Stimulated activated CD8-positive, alpha-beta memory T cell treated with anti-CD3 and anti-CD28 coated beads, Interleukin-15, amount 100 ng/mL, for 24 hours (primary cell): ENCODE data around the gene SLA2.
"Not testable (repeated sequence)": the region's sequence is repeated elsewhere in the genome, so short reads cannot be mapped to it uniquely, and the experiment has no call there.

Source experiments
- DNase-seq: peaks from one replicate; pipeline ENCODE4 v3.0.0-alpha.2; 2020; ENCODE audit warnings: low read depth

SLA2 gene, protein sequence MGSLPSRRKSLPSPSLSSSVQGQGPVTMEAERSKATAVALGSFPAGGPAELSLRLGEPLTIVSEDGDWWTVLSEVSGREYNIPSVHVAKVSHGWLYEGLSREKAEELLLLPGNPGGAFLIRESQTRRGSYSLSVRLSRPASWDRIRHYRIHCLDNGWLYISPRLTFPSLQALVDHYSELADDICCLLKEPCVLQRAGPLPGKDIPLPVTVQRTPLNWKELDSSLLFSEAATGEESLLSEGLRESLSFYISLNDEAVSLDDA

GRCh38 chr20:36645998-36646397 is at the start of gene SLA2:
TSS of gene SLA2 (minus strand) at chr20:36646196. CDS start at chr20:36641335, 4,861 bp downstream.
- DNase-seq = peak; percentile 29

GRCh38 chr20:36695467-36695866 is 49.5 kb upstream of the SLA2 start:
- DNase-seq = not testable (repeated sequence)

DNA sequence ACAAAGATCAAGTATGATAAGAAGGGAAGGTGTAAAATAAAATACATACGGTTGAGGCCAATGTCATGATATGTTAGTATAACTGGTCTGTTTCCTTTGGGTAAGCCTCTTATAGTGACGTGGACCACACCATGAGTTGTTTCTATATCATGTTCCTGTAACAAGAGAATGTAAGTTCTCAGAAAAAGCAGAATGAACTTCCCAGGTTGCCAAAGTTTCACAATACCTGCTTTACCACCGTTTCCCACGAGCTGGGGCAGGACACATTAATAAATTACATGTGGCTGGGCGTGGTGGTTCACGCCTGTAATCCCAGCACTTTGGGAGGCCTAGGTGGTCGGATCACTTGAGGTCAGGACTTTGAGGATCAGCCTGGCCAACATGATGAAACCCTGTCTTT is 42.6 kb upstream of the SLA2 start:
- no peak for DNase-seq

GRCh38 chr20:36687850-36688249 is 41.9 kb upstream of the SLA2 start:
- DNase-seq = no peak

DNA sequence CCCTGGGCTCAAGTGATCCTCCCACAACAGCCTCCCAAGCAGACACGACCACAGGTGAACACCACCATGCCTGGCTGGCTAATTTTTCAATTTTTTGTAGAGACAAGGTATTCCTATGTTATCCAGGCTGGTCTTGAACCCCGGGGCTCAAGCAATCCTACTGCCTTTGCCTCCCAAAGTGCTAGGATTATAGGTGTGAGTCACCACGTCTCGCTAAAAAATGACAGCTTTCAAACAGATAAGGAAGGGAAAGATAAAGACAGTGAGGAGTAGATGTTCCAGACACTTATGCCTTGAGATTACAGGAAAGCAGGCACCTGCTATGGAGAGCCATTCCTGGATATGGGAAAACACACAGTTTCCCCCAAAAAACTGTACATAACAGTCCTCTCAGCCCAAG is 40.9 kb upstream of the SLA2 start:
- no peak for DNase-seq

GRCh38 chr20:36686504-36686903 is 40.5 kb upstream of the SLA2 start:
- no peak for DNase-seq

DNA sequence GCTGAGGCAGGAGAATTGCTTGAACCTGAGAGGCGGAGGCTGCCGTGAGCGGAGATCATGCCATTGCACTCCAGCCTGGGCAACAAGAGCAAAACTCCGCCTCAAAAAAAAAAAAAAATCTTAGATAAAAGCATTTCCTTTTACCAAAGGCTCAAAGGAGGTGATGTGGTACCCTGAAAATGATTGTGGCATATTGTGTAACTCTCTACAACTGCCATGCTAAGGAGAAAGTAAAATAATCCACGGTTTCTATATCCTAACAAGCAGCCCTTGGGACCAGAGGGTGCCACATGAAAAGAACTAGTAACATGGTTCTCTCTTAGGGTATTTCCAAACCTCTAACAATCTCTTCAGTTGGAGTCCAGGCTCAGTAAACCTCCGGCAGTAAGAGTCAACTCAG is 38.8 kb upstream of the SLA2 start:
- no peak for DNase-seq

DNA sequence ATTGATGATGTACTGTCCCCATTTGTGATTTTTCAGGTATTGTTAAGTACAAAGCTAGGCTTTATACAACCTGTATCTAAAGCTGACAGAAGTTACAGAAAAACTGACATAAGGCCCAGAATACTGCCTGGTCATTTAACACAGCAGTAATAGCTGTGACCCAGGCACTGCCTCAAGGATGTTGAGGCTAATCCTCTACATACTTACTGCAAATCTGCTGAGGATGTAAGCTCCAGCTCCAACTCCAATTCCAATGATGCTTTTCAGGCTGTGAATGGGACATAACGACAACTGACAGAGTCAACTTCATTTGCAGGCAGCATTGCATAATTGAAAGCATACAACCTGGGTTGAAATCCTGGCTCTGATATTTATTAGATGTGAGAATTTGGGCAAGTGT is 36.3 kb upstream of the SLA2 start:
- no peak for DNase-seq

DNA sequence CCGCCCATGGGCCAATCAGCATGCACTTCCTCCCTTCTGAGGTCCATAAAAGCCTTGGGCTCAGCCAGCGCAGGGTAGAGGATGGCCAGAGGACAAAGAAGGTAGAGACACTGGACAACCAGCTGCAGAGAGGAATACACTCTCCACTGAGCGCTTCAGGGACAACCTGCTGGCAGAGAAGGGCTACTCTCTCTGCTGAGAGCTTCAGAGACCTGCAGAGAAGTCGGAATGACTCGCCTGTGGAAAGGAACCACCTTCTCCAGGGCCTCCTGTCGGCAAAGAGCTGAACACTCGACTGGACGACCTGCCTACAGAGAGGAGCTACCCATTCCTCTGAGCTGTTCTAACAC is 31.4 kb upstream of the SLA2 start:
- DNase-seq = no peak

DNA sequence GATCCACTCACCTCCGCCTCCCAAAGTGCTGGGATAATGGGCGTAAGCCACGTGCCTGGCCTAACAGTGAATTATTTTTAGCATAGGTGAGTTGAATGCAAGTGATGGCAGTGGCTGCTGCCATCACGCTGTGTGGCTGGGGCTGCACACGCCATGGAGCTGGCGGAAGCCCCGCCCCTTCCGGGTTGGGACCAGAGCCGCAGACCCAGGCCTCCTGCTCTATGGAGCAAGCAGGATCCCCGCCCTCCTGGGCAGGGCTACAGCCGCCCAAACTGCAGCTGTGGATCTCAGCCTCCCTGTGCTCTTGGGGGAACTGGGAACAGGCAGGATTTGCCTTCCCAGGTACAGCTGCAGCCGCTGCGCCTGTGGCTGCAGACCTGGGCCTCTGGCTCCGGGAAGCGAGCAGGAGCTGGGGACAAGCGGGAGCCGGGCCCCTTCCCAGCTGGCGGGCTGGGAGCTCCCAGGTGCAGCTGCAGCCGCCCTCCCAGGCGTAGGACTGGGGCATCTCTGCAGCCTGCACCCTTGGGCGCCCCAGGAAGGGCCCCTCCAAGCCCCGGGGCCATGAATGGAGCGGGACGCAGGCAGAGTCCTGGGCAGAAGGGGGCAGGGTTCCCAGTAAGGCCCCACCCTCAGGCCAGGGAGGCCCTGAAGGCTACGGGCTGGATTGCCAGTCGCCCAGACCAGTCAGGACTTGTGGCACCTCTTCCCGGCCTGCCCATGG is 30.9 kb upstream of the SLA2 start:
- no peak for DNase-seq

- DNase-seq = not testable (repeated sequence)
Observed at GRCh38 chr20:36675545-36675944, 29.5 kb upstream of the SLA2 start.

- DNase-seq = no peak
Observed at GRCh38 chr20:36672991-36673390, 27.0 kb upstream of the SLA2 start.

GRCh38 chr20:36670665-36671357 is 24.8 kb upstream of the SLA2 start:
- no peak for DNase-seq

- DNase-seq = no peak
Observed at GRCh38 chr20:36666181-36666740, 20.3 kb upstream of the SLA2 start.

DNA sequence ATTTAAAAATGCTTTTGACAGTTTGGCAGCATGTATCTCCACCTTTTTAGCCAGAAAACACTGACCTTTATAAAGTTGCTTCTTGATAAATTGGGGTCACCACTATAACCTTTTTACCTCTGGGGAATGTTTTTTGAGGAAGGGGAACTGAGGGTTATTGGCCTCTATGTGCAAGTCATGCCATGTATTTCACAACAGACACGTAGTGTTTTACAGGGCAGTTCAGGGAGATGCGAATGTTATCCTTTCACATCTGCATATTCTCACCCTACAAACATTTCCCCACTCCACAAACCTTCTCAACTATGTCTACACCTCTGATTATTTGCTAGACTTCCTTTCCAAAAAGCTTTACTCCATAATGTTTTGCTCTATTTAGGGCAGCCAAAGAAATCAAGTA is 17.0 kb upstream of the SLA2 start:
- DNase-seq = no peak

DNA sequence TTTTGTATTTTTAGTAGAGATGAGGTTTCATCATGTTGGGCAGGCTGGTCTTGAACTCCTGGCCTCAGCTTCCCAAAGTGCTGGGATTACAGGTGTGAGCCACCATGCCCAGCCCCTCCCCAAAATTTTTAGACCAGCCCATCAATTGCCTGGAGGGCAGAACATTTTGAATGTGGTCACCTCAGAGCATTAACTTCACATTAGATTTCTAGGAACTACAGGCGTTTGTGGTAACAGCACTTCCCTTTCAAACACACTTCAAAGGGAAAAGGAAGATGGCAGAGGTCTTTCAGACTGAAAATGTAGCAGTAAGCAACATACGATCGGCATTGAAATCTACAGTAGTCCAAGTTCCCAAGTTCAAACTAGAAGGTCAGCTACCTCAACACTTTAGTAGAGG is 12.3 kb upstream of the SLA2 start:
- DNase-seq = no peak

DNA sequence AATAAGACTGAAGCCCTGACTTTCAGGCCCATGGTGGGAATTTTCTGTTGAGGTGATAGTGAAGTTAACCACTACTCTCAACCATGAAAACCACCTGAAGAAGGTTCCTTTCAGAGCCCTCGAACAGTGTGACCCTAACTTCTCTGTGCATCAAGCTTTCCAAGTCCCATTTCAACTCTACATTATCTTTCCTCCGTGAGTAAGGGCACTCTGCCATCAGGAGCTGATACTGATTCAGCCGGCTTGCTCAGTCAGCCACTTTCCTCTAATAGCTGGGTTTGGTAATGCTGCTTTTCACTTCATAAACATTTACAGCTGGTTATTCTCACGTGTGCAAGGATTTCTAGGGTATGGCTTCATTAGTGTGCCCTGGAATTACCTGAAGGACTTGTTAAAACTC is 10.7 kb upstream of the SLA2 start:
- no peak for DNase-seq

DNA sequence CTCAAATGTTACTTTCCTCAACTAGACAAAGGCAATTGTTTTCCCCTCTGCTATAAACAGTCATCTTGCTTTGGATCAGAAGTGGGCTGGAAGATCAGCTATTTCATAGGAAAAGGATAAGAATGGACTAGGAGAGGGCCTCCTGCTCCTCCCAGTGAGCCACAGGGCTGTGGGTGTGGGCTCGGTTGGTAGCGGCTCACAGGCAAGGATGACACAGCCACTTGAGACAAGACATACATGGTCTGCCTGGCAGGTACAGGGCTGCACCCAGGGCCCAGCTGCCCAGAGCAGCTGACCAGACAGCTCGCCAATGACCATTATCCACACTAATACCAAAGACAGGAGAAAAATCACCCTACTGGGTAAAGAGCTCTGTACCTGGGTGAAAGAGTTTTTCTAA is 9.0 kb upstream of the SLA2 start:
- DNase-seq = no peak

DNA sequence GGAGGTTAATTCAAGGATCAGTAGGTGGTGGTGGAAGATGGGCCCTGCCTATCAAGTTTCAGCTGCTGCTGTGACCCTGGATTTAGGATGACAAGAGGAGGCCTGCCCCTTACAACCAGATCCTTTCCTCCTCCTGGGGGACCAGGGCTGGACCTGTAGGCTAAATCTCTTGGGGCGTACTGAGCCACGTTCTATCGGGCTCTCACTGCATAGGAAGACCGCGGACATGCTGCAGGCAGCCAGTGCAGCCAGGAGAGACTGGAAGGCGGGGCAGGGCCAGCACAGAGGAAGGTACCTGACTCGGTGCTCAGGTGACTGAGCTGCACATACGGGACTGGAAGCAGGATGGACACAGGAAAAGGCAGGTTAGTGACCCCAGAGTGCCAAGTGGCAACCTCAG is 8.5 kb upstream of the SLA2 start:
- DNase-seq = no peak

DNA sequence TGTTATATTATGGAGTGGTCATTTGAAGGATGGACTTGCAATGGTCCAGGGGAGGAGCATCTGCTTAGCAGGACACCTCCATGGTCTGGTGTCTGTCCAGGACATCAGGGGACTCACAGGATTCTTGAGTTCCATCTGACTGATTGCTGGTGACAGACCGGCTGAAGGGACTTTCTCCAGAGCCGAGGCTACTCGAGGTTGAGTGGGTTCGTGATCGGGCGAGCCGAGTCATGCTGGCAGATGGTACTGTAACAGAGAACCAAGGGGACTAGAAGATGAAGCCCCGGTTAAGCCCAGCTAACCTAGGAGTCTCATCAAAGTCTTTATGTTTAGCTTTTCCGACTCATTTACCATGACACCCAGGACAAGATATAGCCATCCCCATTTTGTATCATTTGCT is 7.5 kb upstream of the SLA2 start:
- no peak for DNase-seq

GRCh38 chr20:36647196-36648121 is 1.5 kb upstream of the SLA2 start:
- no peak for DNase-seq

DNA sequence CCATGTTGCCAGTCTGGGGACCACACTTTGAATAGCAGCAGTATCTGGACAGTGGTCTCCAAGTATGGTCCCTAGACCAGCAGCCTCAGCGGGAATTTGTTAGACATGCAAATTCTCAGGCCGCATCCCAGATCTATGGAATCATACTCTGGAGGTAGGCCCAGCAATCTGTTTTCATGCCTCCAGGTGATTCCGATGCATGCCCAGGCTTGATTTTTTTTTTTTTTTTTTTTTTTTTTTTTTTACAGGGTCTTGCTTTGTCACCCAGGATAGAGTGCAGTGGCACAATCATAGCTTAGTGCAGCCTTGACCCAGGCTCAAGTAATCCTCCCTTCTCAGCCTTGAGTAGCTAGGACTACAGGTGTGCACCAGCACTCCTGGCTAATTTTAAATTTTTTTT is 682 bp upstream of the SLA2 start:
- no peak for DNase-seq
